ENCODE results near the gene GAS2L1. TPM values are rescaled to one million over a fixed set of nuclear protein-coding genes. Genes with fewer than 3 reads are reported as not detected.

Gene GAS2L1
- total RNA-seq, 1 experiment from 2014 or later: 29.4 TPM

- TF ChIP-seq, protein P1, sequence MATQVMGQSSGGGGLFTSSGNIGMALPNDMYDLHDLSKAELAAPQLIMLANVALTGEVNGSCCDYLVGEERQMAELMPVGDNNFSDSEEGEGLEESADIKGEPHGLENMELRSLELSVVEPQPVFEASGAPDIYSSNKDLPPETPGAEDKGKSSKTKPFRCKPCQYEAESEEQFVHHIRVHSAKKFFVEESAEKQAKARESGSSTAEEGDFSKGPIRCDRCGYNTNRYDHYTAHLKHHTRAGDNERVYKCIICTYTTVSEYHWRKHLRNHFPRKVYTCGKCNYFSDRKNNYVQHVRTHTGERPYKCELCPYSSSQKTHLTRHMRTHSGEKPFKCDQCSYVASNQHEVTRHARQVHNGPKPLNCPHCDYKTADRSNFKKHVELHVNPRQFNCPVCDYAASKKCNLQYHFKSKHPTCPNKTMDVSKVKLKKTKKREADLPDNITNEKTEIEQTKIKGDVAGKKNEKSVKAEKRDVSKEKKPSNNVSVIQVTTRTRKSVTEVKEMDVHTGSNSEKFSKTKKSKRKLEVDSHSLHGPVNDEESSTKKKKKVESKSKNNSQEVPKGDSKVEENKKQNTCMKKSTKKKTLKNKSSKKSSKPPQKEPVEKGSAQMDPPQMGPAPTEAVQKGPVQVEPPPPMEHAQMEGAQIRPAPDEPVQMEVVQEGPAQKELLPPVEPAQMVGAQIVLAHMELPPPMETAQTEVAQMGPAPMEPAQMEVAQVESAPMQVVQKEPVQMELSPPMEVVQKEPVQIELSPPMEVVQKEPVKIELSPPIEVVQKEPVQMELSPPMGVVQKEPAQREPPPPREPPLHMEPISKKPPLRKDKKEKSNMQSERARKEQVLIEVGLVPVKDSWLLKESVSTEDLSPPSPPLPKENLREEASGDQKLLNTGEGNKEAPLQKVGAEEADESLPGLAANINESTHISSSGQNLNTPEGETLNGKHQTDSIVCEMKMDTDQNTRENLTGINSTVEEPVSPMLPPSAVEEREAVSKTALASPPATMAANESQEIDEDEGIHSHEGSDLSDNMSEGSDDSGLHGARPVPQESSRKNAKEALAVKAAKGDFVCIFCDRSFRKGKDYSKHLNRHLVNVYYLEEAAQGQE (IDR thresholded peaks at IDR 0.05; ENCODE audit: low read depth): no peak
- TF ChIP-seq, protein P2, sequence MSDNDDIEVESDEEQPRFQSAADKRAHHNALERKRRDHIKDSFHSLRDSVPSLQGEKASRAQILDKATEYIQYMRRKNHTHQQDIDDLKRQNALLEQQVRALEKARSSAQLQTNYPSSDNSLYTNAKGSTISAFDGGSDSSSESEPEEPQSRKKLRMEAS (IDR thresholded peaks at IDR 0.05): no peak
- TF ChIP-seq SIN3A (IDR thresholded peaks at IDR 0.05; ENCODE audit: low read depth): no peak
- no peak for TF ChIP-seq SRF (IDR thresholded peaks at IDR 0.05; ENCODE audit: low read depth)
- TF ChIP-seq SP1 (IDR thresholded peaks at IDR 0.05; ENCODE audit: low read depth): no peak
- no peak for TF ChIP-seq FOSL1 (IDR thresholded peaks at IDR 0.05; ENCODE audit: low read depth)
- no peak for TF ChIP-seq POLR2A (IDR thresholded peaks at IDR 0.05; ENCODE audit: borderline replicate concordance, extremely low read depth, insufficient read depth, insufficient read length)
- no peak for TF ChIP-seq CEBPB (IDR thresholded peaks at IDR 0.05; ENCODE audit: low read depth)
- no peak for TF ChIP-seq ZFX (IDR thresholded peaks at IDR 0.05)
- no peak for TF ChIP-seq CBX3 (IDR thresholded peaks at IDR 0.05; ENCODE audit: low read depth)
Measured at GRCh38 chr22:29311464-29312217, 5.2 kb downstream of the GAS2L1 start (continued).
